Measurements from ENCODE around the gene SYCE3. TPM values are rescaled to one million over a fixed set of nuclear protein-coding genes. Genes with fewer than 3 reads are reported as not detected.
A peak's percentile ranks its signal among the peaks of the same experiment; 100 is the strongest.

The SYCE3 gene
- polyA plus RNA-seq, 3 donors = 1.9 to 3.1 TPM; not detected in 1

DNA sequence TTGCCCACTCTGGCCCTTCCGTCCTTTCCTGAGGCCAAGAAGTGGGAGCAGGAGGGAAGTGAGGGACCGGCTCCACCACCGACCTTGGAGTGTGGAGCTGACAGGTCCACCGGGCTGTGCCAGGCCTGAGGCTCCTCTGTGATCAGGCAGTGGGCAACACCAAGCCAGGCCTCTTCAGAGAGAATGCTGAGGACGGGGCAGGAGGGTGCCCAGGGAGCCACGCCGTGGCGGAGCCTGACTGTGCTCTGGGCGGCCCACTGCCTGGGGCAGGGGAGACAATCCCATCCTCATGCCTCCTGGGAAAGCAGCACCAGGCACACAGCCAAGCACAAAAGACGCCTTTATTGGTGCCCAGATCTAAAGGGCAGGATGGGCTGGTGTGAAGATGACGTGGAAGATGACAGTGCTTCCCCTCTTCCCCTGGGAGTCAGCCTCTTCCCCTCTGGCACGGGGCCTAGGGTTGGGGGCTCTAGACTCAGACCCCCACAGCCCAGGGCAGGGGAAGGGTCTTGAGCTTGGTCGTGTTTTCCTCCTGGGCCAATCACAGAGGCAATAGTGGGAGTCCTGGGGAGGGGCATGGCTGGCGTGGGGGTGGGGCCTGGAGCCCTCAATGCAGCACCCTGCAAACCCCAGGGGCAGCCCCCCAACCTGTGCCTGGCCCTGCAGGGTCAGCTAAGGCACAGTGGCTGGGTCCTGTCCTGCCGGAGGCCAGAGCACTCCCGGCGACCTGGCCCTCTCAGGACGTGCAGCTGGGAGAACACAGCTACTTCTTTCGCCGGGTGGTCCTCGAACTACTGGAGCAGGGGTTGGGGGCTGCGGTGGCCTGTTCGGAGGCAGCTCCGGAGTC lies 59.9 kb downstream of the SYCE3 start:
- no peaks in the 10 kb centered on the region for H3K9me3 ChIP-seq (replicated peaks in 1 of 2; ENCODE audit: control insufficient read depth in 1 of 2, insufficient read depth in 1 of 2, low read length in 2 of 2)
- no peaks in the 10 kb centered on the region for H4K20me1 ChIP-seq (ENCODE audit: insufficient read depth, low read length)
- H2AFZ ChIP-seq (ENCODE audit: insufficient read depth, low read depth, low read length, poor library complexity, severe bottlenecking) = no peak overlapping the region
- H3K27me3 Mint-ChIP-seq (ENCODE audit: low read depth in 3 of 3) = peaks cover under 1 to 4% (median 3%) of the 10 kb centered on the region in 3 donors
- no peak overlapping the region for H3K4me3 ChIP-seq (replicated peaks in 1 of 3; ENCODE audit: low read depth in 2 of 3, low read length in 3 of 3)
- peaks cover 30 to 36% of the 10 kb centered on the region in 2 donors for H3K36me3 ChIP-seq (replicated peaks in 1 of 2; ENCODE audit: control insufficient read depth in 1 of 2, insufficient read depth in 2 of 2, low read length in 2 of 2)
- 97% methylated on average over 18 of the region's 24 CpGs for whole genome bisulfite sequencing (ENCODE audit: insufficient coverage)
- peaks cover 27% of the 10 kb centered on the region for H3K79me2 ChIP-seq (ENCODE audit: insufficient read depth, low read length)
- peak in 1 of 3 donors; percentile 4 for DNase-seq
- no peak overlapping the region for H3K27ac ChIP-seq (ENCODE audit: low read depth in 1 of 2, low read length in 2 of 2)
- H3K9ac ChIP-seq (ENCODE audit: insufficient read depth, low read length, poor library complexity, severe bottlenecking) = no peak overlapping the region
- no peaks in the 10 kb centered on the region for H3K9me3 Mint-ChIP-seq
- peak overlapping the region in 1 of 7 donors; percentile 68 for H3K27ac Mint-ChIP-seq
- H3K4me2 ChIP-seq (replicated peaks; ENCODE audit: extremely low read depth, low read length, poor library complexity, severe bottlenecking) = no peak overlapping the region
- intact Hi-C loops (cut with micrococcal nuclease) = no loop called here
- no peak overlapping the region for H3K4me3 Mint-ChIP-seq
- peaks cover 15 to 26% of the 10 kb centered on the region in 2 donors for H3K36me3 Mint-ChIP-seq
- TF ChIP-seq, protein P1, sequence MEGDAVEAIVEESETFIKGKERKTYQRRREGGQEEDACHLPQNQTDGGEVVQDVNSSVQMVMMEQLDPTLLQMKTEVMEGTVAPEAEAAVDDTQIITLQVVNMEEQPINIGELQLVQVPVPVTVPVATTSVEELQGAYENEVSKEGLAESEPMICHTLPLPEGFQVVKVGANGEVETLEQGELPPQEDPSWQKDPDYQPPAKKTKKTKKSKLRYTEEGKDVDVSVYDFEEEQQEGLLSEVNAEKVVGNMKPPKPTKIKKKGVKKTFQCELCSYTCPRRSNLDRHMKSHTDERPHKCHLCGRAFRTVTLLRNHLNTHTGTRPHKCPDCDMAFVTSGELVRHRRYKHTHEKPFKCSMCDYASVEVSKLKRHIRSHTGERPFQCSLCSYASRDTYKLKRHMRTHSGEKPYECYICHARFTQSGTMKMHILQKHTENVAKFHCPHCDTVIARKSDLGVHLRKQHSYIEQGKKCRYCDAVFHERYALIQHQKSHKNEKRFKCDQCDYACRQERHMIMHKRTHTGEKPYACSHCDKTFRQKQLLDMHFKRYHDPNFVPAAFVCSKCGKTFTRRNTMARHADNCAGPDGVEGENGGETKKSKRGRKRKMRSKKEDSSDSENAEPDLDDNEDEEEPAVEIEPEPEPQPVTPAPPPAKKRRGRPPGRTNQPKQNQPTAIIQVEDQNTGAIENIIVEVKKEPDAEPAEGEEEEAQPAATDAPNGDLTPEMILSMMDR (IDR thresholded peaks at IDR 0.05) = no peak
- H3K4me1 ChIP-seq (ENCODE audit: control insufficient read depth in 1 of 2, insufficient read depth in 2 of 2, low read length in 2 of 2) = peaks cover 9 to 15% of the 10 kb centered on the region in 2 donors
- H3K4me1 Mint-ChIP-seq = peaks cover 10% of the 10 kb centered on the region
- no peaks in the 10 kb centered on the region for H3K27me3 ChIP-seq (ENCODE audit: control insufficient read depth in 2 of 2, insufficient read depth in 2 of 2, low read length in 2 of 2)

DNA sequence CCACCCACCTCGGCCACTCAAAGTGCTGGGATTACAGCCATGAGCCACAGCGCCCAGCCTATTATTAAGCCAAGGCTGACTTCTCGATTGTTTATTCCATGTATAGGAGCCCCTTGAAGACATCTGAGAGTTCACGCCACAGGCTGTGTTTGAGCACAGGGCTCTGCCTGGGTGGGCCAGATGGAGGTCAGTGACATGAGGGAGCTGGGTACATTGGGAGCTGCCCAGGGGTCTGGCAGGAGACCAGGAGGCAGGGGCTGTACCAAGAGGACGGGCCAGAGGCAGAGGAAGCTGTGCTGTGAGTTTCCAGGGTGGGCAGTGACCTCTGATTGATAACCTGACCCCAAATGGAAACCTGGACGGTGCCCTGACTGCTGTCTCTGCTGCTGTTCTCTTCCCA lies 60.6 kb downstream of the SYCE3 start:
- Histone ChIP-seq H4K20me1 (ENCODE audit: insufficient read depth, low read length) (no peaks in the 10 kb centered on the region), H3K4me2 (replicated peaks; ENCODE audit: extremely low read depth, low read length, poor library complexity, severe bottlenecking) (no peak overlapping the region), H2AFZ (ENCODE audit: insufficient read depth, low read depth, low read length, poor library complexity, severe bottlenecking) (no peak overlapping the region), H3K79me2 (ENCODE audit: insufficient read depth, low read length) (peaks cover 24% of the 10 kb centered on the region), H3K36me3 (replicated peaks in 1 of 2; ENCODE audit: control insufficient read depth in 1 of 2, insufficient read depth in 2 of 2, low read length in 2 of 2) (peaks cover 30 to 36% of the 10 kb centered on the region in 2 donors), H3K27me3 (ENCODE audit: control insufficient read depth in 2 of 2, insufficient read depth in 2 of 2, low read length in 2 of 2) (no peaks in the 10 kb centered on the region), H3K9me3 (replicated peaks in 1 of 2; ENCODE audit: control insufficient read depth in 1 of 2, insufficient read depth in 1 of 2, low read length in 2 of 2) (no peaks in the 10 kb centered on the region), H3K27ac (ENCODE audit: low read depth in 1 of 2, low read length in 2 of 2) (no peak overlapping the region), H3K4me3 (replicated peaks in 1 of 3; ENCODE audit: low read depth in 2 of 3, low read length in 3 of 3) (no peak overlapping the region), H3K9ac (ENCODE audit: insufficient read depth, low read length, poor library complexity, severe bottlenecking) (no peak overlapping the region), H3K4me1 (ENCODE audit: control insufficient read depth in 1 of 2, insufficient read depth in 2 of 2, low read length in 2 of 2) (peaks cover 7 to 12% of the 10 kb centered on the region in 2 donors)
- WGBS (ENCODE audit: insufficient coverage) = 94% methylated on average over 5 of the region's 6 CpGs
- peak in 1 of 3 donors; percentile 3 for DNase-seq
- intact Hi-C loops (cut with micrococcal nuclease) = no loop called here
- peaks cover 5 to 8% (median 6%) of the 10 kb centered on the region in 3 donors for H3K27me3 Mint-ChIP-seq (ENCODE audit: low read depth in 3 of 3)
- TF ChIP-seq, protein P1 (IDR thresholded peaks at IDR 0.05) = no peak
- H3K4me1 Mint-ChIP-seq = peaks cover 7% of the 10 kb centered on the region
- peak overlapping the region in 1 of 7 donors; percentile 8 for H3K27ac Mint-ChIP-seq
- H3K9me3 Mint-ChIP-seq = no peaks in the 10 kb centered on the region
- H3K4me3 Mint-ChIP-seq = no peak overlapping the region
- peaks cover 15 to 26% of the 10 kb centered on the region in 2 donors for H3K36me3 Mint-ChIP-seq

Other genes starting within 250 kb of the SYCE3 start
- gene DENND6B, start 235.9 kb downstream of the SYCE3 start, polyA plus RNA-seq = 10 to 100 TPM in 1 of 3 donors, 1 to 10 TPM in 2; 1.7 to 10.6 (median 2.1) TPM
- 10 to 100 TPM in 2 of 3 donors, 1 to 10 TPM in 1; 9.1 to 74.5 (median 10.3) TPM for gene PPP6R2, start 219.6 kb downstream of the SYCE3 start, polyA plus RNA-seq
- 10 to 100 TPM in 1 of 3 donors, 1 to 10 TPM in 2; 4.0 to 45.9 (median 6.2) TPM for gene SBF1, start 87.9 kb downstream of the SYCE3 start, polyA plus RNA-seq
- gene ADM2, start 81.4 kb downstream of the SYCE3 start, polyA plus RNA-seq = under 1 TPM in 1 of 3 donors, not detected in 2; 0.05 TPM
- gene MIOX, start 76.1 kb downstream of the SYCE3 start, polyA plus RNA-seq = not detected
- gene LMF2, start 55.2 kb downstream of the SYCE3 start, polyA plus RNA-seq = 100 to 1,000 TPM in 1 of 3 donors, 10 to 100 TPM in 2; 15.0 to 145 (median 16.6) TPM
- gene NCAPH2, start 54.7 kb downstream of the SYCE3 start, polyA plus RNA-seq = 10 to 100 TPM; 12.5 to 23.6 (median 18.1) TPM
- gene SCO2, start 37.3 kb downstream of the SYCE3 start, polyA plus RNA-seq = 100 to 1,000 TPM in 1 of 3 donors, 10 to 100 TPM in 2; 39.5 to 101 (median 69.6) TPM
- gene TYMP, start 32.9 kb downstream of the SYCE3 start, polyA plus RNA-seq = 100 to 1,000 TPM; 787 to 994 (median 955) TPM
- gene KLHDC7B, start 17.0 kb downstream of the SYCE3 start, polyA plus RNA-seq = 1 to 10 TPM in 2 of 3 donors, under 1 TPM in 1; 0.88 to 4.3 (median 1.4) TPM
- gene CPT1B, start 15.5 kb upstream of the SYCE3 start, polyA plus RNA-seq = 10 to 100 TPM in 1 of 3 donors, under 1 TPM in 1, not detected in 1; 0.18 to 66.9 TPM
- gene CHKB, start 19.9 kb upstream of the SYCE3 start, polyA plus RNA-seq = 100 to 1,000 TPM in 1 of 3 donors, 10 to 100 TPM in 2; 29.1 to 286 (median 31.3) TPM
- under 1 TPM in 1 of 3 donors, not detected in 2; 0.17 TPM for gene MAPK8IP2, start 37.9 kb upstream of the SYCE3 start, polyA plus RNA-seq
- 10 to 100 TPM; 11.9 to 85.2 (median 12.1) TPM for gene ARSA, start 65.2 kb upstream of the SYCE3 start, polyA plus RNA-seq
- not detected for gene SHANK3, start 109.9 kb upstream of the SYCE3 start, polyA plus RNA-seq
- not detected for gene ACR, start 175.3 kb upstream of the SYCE3 start, polyA plus RNA-seq
- 10 to 100 TPM in 2 of 3 donors, 1 to 10 TPM in 1; 8.8 to 48.8 (median 11.7) TPM for gene RABL2B, start 220.7 kb upstream of the SYCE3 start, polyA plus RNA-seq

All from CD14-positive monocyte (primary cell).